NOMO-1 (cell line): ENCODE data around the gene SWSAP1.
A peak's percentile ranks its signal among the peaks of the same experiment; 100 is the strongest.
"Not testable (repeated sequence)": the region's sequence is repeated elsewhere in the genome, so short reads cannot be mapped to it uniquely, and the experiment has no call there.

ENCODE experiments used
- DNase-seq, 2 experiments: peaks; one replicate each; lab custom pipeline; 2025; ENCODE audit not compliant: unreplicated experiment in 2 of 2; lab: John Stamatoyannopoulos, UW

SWSAP1 gene

DNA sequence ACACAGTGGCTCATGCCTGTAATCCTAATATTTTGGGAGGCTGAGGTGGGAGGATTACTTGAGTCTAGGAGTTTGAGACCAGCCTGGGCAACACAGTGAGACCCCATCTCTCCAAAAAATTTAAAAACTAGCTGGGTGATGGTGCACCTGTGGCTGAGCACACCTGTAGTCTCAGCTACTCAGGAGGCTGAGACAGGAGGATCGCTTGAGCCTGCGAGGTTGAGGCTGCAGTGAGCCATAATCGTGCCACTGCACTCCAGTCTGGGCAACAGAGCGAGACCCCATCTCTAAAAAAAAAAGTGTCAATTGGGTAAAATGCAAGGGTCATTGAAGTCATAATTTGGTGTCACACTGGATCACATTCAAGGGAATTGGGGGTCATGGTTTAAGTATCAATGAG lies 20.4 kb upstream of the SWSAP1 start:
- not testable (repeated sequence) for DNase-seq

DNA sequence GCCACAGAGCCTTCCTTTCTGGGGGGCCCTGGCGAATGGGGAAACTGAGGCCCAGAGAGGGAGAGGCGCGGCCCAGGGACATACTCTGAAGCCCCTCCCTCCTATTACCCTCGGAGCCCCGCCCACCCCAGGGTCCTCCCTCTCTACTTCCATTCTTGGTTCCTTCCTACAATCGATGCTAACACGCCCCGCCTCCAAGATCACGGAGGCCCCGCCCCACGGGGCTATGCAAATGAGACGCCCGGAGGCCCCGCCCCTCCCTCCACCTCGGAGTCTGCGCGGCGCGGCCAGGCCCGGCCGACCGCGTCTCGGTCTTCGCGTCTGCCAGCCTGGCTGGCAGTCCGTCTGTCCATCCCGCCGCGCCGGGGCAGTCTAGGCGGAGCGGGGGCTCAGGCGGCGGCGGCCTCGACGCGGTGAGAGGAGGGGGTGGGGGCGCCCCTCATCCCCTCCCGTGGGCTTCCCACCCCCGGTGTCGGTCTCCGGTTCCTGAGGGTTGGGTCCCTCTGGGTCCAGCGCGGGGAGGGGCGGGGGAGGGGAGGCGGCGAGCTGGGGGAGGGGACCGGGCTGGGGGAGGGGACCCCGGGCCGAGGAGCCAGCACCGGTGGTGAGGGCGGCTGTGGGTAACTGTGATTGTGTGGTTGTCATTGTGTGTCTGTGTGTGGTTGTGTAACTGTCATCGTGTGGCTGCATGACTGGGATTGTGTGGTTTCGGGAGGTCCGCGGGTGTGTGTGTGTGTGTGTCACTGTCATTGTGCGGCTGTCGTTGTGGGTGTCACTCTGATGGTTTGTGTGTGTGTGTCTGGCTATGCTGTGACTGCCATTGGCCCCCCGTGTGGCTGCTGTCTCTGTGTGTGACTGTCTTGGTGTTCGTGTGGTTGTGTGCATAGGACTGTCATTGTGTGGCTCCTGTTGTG lies 19.0 kb upstream of the SWSAP1 start, which contains the start of gene PLPPR2:
Gene PLPPR2, plus strand, starts transcription at position 273 of the 914 bp plus-strand sequence. CDS start 2,242 bp downstream, outside the sequence.
- DNase-seq = peak; percentile 78

DNA sequence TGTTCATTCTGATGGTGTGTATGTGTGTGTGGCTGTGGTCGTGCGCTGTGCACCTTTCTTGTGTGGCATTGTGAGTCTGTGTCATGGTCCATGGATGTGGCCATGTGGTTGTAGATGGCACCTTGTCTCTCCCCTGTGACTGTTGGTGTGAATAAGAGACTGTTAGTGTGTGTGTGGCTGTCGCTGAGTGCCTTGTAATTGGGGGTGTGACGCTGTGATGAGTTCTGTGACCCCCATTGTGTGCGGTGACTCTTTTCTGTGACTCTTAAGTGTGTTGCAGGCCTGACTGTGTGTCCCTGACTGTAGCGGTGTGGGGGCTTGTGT lies 18.4 kb upstream of the SWSAP1 start:
- DNase-seq = no peak

GRCh38 chr19:11356676-11357550 lies 17.6 kb upstream of the SWSAP1 start:
- DNase-seq = no peak

DNA sequence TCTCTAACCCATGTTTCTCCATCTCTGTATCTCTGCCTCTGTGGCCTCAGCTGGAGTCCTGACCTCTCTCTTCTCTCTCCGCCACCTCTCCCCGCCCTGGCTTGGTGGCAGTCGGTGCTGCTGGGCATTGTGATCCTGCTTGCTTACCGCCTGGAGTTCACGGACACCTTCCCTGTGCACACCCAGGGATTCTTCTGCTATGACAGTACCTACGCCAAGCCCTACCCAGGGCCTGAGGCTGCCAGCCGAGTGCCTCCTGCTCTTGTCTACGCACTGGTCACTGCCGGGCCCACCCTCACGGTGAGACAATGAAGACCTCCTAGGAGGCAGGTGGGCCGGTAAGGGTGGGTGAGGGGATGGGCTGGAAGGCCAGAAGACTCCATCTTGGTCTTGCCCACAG lies 15.0 kb upstream of the SWSAP1 start:
- no peak for DNase-seq

GRCh38 chr19:11361037-11361770 lies 13.3 kb upstream of the SWSAP1 start:
- DNase-seq = no peak

- DNase-seq = no peak
These were observed 12.4 kb upstream of the SWSAP1 start for GRCh38 chr19:11361771-11362731.

DNA sequence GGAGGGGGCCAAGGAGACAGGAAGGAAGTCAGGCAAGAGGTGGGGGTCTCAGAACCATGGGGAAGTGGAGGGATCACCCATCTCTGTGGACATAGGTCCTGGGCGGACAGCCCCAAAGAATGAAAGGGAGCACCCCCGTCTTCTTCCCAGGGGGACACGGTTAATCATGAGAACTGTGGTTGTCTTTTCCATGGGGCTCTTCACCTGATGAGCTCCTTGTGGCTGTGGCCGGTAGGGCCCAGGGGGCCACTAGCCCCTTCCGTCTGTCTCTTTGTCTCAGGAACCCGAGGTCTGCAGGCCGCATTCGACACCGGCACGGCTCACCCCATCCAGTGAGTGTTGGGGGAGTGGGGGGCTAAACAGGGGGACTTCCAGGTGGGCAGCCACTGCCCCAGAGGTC lies 10.6 kb upstream of the SWSAP1 start:
- DNase-seq = no peak

DNA sequence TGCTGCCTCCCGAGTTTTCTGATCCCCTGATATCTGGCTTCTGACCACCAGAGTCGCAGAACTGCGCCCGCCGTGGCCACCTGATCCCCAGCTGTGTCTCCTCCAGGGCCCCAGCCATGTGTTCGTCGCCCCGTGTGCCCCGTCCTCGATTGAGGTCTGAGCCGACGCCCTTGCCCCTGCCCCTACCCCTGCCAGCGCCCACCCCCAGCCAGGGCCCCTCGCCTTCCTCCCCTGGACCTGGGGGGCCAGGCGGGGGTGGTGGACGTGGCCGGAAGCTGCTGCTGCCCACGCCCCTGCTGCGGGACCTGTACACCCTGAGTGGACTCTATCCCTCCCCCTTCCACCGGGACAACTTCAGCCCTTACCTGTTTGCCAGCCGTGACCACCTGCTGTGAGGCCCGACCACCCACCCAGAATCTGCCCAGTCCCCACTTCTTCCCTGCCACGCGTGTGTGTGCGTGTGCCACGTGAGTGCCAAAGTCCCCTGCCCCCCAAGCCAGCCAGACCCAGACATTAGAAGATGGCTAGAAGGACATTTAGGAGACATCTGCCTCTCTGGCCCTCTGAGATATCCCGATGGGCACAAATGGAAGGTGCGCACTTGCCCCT lies 10.1 kb upstream of the SWSAP1 start:
- no peak for DNase-seq

DNA sequence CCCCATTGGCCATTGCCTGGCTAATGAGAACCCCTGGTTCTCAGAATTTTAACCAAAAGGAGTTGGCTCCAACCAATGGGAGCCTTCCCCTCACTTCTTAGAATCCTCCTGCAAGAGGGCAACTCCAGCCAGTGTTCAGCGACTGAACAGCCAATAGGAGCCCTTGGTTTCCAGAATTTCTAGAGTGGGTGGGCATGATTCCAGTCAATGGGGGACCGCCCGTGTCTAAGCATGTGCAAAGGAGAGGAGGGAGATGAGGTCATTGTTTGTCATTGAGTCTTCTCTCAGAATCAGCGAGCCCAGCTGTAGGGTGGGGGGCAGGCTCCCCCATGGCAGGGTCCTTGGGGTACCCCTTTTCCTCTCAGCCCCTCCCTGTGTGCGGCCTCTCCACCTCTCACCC lies 9.5 kb upstream of the SWSAP1 start:
- no peak for DNase-seq

GRCh38 chr19:11365557-11366117 lies 8.8 kb upstream of the SWSAP1 start:
- no peak for DNase-seq

- no peak for DNase-seq
These were observed 6.9 kb upstream of the SWSAP1 start for GRCh38 chr19:11367528-11367927.

DNA sequence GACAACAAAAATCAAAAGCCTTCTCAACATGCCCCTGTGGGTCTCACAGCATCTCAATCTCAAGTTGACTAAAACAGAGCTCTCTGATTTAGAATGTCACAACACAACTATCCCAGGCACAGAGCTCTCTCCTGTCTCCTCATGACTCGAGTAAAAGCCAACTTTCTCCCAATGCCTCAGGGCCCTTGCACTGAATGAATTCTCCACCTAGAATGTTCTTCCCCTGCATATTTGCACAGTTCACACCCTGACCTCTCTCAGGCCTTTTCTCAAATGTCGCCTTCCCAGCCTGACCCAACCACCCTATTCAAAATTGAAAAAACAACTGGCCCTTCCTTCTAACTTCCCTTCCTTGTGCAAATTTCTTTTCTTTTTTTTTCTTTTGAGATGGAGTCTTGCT lies 3.7 kb upstream of the SWSAP1 start:
- no peak for DNase-seq

DNA sequence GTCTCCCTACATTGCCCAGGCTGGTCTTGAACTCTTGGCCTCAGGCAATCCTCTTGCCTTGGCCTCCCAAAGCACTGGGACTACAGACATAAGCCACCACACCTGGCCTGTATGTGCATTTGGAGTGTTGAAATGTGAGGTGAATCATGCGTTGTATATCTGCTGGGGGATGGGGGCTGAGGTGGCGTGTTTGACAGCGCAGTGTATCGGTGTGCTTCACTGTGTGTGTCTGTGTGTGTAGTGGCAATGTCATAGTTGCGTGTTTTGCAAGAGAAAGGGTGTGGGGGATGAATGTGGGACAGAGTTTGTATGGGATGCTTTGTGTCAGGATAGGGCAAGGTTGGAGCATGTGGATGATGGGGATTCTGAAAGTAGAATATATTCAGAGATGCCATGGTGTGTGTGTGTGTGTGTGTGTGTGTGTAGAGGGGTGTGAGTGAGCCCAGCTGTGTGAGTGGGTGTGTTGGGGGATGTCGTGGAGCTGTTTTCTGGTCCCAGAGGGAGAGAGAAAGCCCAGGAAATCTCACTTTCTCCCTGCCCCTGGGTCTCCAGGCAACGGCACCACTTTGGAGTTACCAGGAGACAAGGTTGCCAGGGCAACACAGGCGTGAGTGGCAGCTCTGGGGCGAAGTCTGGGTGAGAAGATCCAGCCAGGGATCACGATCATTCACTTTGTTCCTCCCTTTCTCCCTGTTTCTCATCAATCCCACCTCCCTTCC lies 1.1 kb upstream of the SWSAP1 start:
- DNase-seq = peak in 1 of 2 experiments; percentile 54

DNA sequence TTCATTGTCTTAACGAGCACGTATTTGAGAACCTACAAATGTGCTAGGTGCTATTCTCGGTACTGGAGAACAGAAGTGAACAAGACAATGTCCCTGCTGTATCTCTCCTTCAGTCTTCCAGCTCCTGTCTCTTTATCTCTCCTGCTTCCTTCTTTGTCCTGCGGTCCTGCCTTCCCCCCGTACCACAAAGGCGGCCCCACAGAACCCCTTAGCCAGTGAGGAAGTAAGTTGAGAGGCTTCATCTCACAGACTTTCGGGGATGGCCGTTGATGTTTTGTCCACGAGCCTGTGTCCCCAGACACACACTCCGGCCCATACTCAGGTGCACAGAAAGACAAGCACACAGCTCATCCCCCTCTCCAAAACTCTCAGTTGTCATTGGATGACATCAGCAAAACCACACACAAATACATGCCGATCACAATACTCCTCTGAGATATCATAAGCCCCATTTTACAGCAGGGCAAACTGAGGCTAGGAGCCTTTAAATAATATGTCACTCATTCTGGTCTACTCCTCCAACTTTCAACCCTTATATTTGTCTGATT lies 507 bp upstream of the SWSAP1 start:
- peak; percentile 38 to 54 for DNase-seq

DNA sequence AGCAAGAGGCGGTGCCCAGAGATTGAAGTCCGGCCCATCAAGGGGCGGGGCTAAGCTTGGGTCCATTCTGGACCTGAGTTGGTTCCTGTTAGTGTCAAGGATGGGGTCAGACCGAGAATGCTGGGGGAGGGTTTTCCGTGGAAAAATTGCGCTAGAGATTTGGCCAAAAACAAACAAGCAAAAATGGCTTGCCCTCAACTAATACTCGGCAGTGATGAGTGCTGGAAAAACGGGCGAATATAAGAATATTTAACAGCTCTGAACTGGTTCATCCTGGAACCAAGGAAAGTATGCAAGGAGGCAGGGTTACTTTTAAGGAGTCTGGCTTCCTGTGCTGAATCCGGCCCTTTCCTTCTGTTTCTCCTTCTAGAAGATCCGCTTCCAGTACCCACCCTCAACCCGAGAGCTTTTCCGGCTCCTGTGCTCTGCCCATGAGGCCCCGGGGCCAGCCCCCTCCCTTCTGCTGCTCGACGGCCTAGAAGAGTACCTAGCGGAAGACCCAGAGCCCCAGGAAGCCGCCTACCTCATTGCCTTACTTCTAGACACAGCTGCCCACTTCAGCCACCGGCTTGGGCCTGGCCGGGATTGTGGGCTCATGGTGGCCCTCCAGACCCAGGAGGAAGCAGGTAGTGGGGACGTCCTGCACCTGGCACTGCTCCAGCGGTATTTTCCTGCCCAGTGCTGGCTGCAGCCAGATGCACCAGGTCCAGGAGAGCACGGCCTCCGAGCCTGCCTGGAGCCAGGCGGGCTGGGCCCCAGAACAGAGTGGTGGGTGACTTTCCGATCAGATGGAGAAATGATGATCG lies 880 bp downstream of the SWSAP1 start:
- peak; percentile 53 to 56 for DNase-seq

- DNase-seq = peak in 1 of 2 experiments; percentile 19
These were observed 2.8 kb downstream of the SWSAP1 start for GRCh38 chr19:11377237-11377636.
